ENCODE measurements around the gene UNK. TPM values are rescaled to one million over a fixed set of nuclear protein-coding genes. Genes with fewer than 3 reads are reported as not detected.

UNK gene
- total and polyA plus RNA-seq, 9 of the 15 experiments (the other 6 are each of a cell fraction or from before 2014, with no cell fraction given), result 12.8 to 38.6 (median 24.8) TPM

- peak in 1 of 2 experiments; percentile 19 for TF ChIP-seq AFF1 (IDR thresholded peaks at IDR 0.05; ENCODE audit: low read depth in 1 of 2, partially characterized antibody in 2 of 2)
- no peak for TF ChIP-seq HMBOX1 (IDR thresholded peaks at IDR 0.05)
- no peak for TF ChIP-seq BCL6 (CRISPR knock-in tag; IDR thresholded peaks at IDR 0.05)
- no peak for TF ChIP-seq SNAPC5 (CRISPR knock-in tag; IDR thresholded peaks at IDR 0.05)
- TF ChIP-seq CTBP1 (IDR thresholded peaks at IDR 0.05; ENCODE audit: borderline replicate concordance), result 0 out of 2 replicates have a peak, but pooled peaks have one; percentile 51
- TF ChIP-seq HBP1 (CRISPR knock-in tag; IDR thresholded peaks at IDR 0.05), result peak; percentile 31; the same call in 1 of the 2 replicates
- TF ChIP-seq ZNF3 (CRISPR knock-in tag; IDR thresholded peaks at IDR 0.05), result no peak
- TF ChIP-seq KLF16 (IDR thresholded peaks at IDR 0.05), result peak; percentile 100
- TF ChIP-seq ZNF175 (CRISPR knock-in tag; IDR thresholded peaks at IDR 0.05; ENCODE audit: low read depth), result peak; percentile 94
- TF ChIP-seq PTBP1 (IDR thresholded peaks at IDR 0.05; ENCODE audit: low read depth, low read length), result no peak
- TF ChIP-seq POLR2G (IDR thresholded peaks at IDR 0.05; ENCODE audit: low read depth, low read length), result peak; percentile 91
- peak; percentile 92 for TF ChIP-seq ATF3 (IDR thresholded peaks at IDR 0.05)
- TF ChIP-seq ATF3 (CRISPR knock-in tag; conservative IDR thresholded peaks at IDR 0.05), result peak; percentile 61; the same call in 1 of the 2 replicates
- TF ChIP-seq C11orf30 (IDR thresholded peaks at IDR 0.05; ENCODE audit: low read depth), result peak; percentile 61
- TF ChIP-seq LEF1 (IDR thresholded peaks at IDR 0.05), result peak; percentile 100
- TF ChIP-seq PATZ1 (CRISPR knock-in tag; IDR thresholded peaks at IDR 0.05; ENCODE audit: borderline replicate concordance), result peak; percentile 77; the same call in 1 of the 2 replicates
- no peak for TF ChIP-seq ZNF778 (CRISPR knock-in tag; IDR thresholded peaks at IDR 0.05)
- no peak for TF ChIP-seq PPARD (CRISPR knock-in tag; IDR thresholded peaks at IDR 0.05)
Observed at GRCh38 chr17:75785016-75785890, 647 bp downstream of the UNK start (continued).
